RWPE2 (cell line): ENCODE results near the gene AOAH.
"Not testable (repeated sequence)": the region's sequence is repeated elsewhere in the genome, so short reads cannot be mapped to it uniquely, and the experiment has no call there.

Experiments used
- ATAC-seq: fragments of 200-7000 bp; cut with Tn5 transposase; 3 replicates; pipeline ENCODE4 v1.9.1; 2021; ENCODE audit warnings: low read depth
- DNase-seq: peaks from one replicate; pipeline ENCODE4 v3.0.0-alpha.2; 2020; ENCODE audit warnings: low spot score
- H3K27ac ChIP-seq: fragments of 450-650 bp; 2 replicates; pipeline ENCODE4 v1.5.1; 2017; ENCODE audit warnings: mild to moderate bottlenecking; ENCODE audit not compliant: poor library complexity, severe bottlenecking
- H3K27me3 ChIP-seq: fragments of 250-450 bp; sonication (Bioruptor Pico); 2 replicates; pipeline ENCODE4 v1.5.1; 2021; ENCODE audit warnings: mild to moderate bottlenecking, moderate library complexity; ENCODE audit not compliant: insufficient read depth, poor library complexity, severe bottlenecking
- H3K36me3 ChIP-seq: fragments of 250-450 bp; sonication (Bioruptor Pico); 2 replicates; pipeline ENCODE4 v1.5.1; 2020; ENCODE audit warnings: low read depth, mild to moderate bottlenecking, moderate library complexity
- H3K4me1 ChIP-seq: fragments of 250-450 bp; sonication (Bioruptor Pico); 2 replicates; pipeline ENCODE4 v1.5.1; 2021; ENCODE audit warnings: mild to moderate bottlenecking, moderate library complexity; ENCODE audit not compliant: insufficient read depth, poor library complexity, severe bottlenecking
- H3K4me3 ChIP-seq: fragments of 250-450 bp; sonication (Bioruptor Pico); 2 replicates; pipeline ENCODE4 v1.5.1; 2021; ENCODE audit warnings: mild to moderate bottlenecking, moderate library complexity; ENCODE audit not compliant: severe bottlenecking
- H3K9me3 ChIP-seq: fragments of 250-450 bp; sonication (Bioruptor Pico); 2 replicates; pipeline ENCODE4 v1.5.1; 2021; ENCODE audit warnings: mild to moderate bottlenecking, moderate library complexity; ENCODE audit not compliant: severe bottlenecking
- CTCF ChIP-seq: fragments of 450-650 bp; IDR thresholded peaks from one replicate; pipeline ENCODE4 v1.5.1; 2017; ENCODE audit warnings: mild to moderate bottlenecking, moderate library complexity; ENCODE audit not compliant: poor library complexity, severe bottlenecking

Gene AOAH

GRCh38 chr7:36650320-36650719 lies 74.0 kb downstream of the AOAH start:
- peaks cover 33% of the 10 kb centered on the region for H3K4me1 ChIP-seq
- no peak for TF ChIP-seq CTCF
- no peaks in the 10 kb centered on the region for H3K36me3 ChIP-seq
- no peak for ATAC-seq
- H3K27me3 ChIP-seq: no peaks in the 10 kb centered on the region
- H3K27ac ChIP-seq: no peak overlapping the region
- H3K4me3 ChIP-seq: no peak overlapping the region
- H3K9me3 ChIP-seq: no peaks in the 10 kb centered on the region
- DNase-seq: no peak

GRCh38 chr7:36649319-36649718 lies 75.0 kb downstream of the AOAH start:
- not testable (repeated sequence) for ATAC-seq

GRCh38 chr7:36648441-36648840 lies 75.9 kb downstream of the AOAH start:
- H3K4me3 ChIP-seq: no peak overlapping the region
- TF ChIP-seq CTCF: no peak
- no peaks in the 10 kb centered on the region for H3K36me3 ChIP-seq
- no peaks in the 10 kb centered on the region for H3K9me3 ChIP-seq
- H3K4me1 ChIP-seq: peaks cover 30% of the 10 kb centered on the region
- peak overlapping the region; percentile 29 for H3K27ac ChIP-seq
- no peaks in the 10 kb centered on the region for H3K27me3 ChIP-seq
- no peak for DNase-seq
- ATAC-seq: no peak

More at GRCh38 chr7:36649319-36649718, 75.0 kb downstream of the AOAH start:
- DNase-seq, H3K4me3 ChIP-seq, H3K36me3 ChIP-seq, H3K9me3 ChIP-seq, H3K27me3 ChIP-seq: not testable (repeated sequence)
- Histone ChIP-seq H3K27ac (peak overlapping the region; percentile 29), H3K4me1 (peaks cover 33% of the 10 kb centered on the region)

GRCh38 chr7:36644625-36645422 lies 79.5 kb downstream of the AOAH start:
- no peak overlapping the region for H3K27ac ChIP-seq
- H3K4me1 ChIP-seq: peaks cover 6% of the 10 kb centered on the region
- no peak for DNase-seq
- no peak for TF ChIP-seq CTCF
- no peaks in the 10 kb centered on the region for H3K27me3 ChIP-seq
- no peaks in the 10 kb centered on the region for H3K9me3 ChIP-seq
- H3K36me3 ChIP-seq: no peaks in the 10 kb centered on the region
- H3K4me3 ChIP-seq: no peak overlapping the region
- ATAC-seq: no peak

GRCh38 chr7:36642414-36642813 lies 81.9 kb downstream of the AOAH start:
- Histone ChIP-seq H3K4me3 (no peak overlapping the region), H3K36me3 (no peaks in the 10 kb centered on the region), H3K9me3 (no peaks in the 10 kb centered on the region), H3K4me1 (no peaks in the 10 kb centered on the region), H3K27me3 (no peaks in the 10 kb centered on the region), H3K27ac (no peak overlapping the region)
- DNase-seq: no peak
- ATAC-seq: no peak
- TF ChIP-seq CTCF: no peak
